ENCODE data around the gene BARD1.

The BARD1 gene

DNA sequence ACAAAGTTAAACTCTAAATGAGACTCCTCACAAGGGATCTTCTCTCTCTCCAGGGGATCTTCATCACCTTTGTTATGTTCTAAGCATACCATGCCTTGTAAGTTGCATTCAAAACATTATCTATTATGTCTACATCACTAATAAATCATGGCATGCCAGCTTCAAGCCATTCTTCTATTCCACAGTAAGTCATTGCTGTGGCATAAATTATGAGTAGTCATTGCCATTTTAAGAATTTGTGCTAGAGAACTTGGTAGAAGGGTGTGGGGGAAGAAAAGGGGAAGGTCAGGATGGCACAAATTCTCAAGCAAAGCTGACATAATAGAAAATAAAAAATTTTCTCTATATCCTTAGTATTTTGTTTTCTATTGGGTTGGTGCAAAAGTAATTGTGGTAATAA, 33.5 kb downstream of the BARD1 start:
- TF ChIP-seq, protein P1, sequence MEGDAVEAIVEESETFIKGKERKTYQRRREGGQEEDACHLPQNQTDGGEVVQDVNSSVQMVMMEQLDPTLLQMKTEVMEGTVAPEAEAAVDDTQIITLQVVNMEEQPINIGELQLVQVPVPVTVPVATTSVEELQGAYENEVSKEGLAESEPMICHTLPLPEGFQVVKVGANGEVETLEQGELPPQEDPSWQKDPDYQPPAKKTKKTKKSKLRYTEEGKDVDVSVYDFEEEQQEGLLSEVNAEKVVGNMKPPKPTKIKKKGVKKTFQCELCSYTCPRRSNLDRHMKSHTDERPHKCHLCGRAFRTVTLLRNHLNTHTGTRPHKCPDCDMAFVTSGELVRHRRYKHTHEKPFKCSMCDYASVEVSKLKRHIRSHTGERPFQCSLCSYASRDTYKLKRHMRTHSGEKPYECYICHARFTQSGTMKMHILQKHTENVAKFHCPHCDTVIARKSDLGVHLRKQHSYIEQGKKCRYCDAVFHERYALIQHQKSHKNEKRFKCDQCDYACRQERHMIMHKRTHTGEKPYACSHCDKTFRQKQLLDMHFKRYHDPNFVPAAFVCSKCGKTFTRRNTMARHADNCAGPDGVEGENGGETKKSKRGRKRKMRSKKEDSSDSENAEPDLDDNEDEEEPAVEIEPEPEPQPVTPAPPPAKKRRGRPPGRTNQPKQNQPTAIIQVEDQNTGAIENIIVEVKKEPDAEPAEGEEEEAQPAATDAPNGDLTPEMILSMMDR (IDR thresholded peaks at IDR 0.05; ENCODE audit: control extremely low read depth, extremely low read depth, low read depth, missing control alignments), result no peak
- CTCF ChIA-PET, result interaction anchor here (0.7 to 1.2 kb wide), 3 partner anchors 15 to 20 kb away, joined by 3 to 4 read pairs (median 3); no protein-coding TSS in a partner anchor
- no peak for DNase-seq (ENCODE audit: extremely low spot score)
- POLR2A ChIA-PET, result no interaction called here

DNA sequence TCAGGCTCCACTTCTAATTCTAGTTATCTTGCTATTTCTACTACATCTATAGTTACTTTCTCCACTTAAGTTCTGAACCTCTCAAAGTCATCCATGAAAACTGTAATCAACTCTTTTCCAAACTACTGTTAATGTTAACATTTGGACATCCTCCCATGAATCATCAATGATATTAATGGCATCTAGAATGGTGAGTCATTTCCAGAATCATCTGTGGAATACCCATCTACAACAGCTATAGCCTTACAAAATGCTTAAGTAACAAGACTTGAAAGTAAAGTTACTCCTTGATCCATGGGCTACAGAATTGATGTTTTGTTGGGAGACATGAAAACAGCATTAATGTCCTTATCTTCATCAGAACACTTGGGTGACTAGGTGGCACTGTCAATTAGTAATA, 35.4 kb downstream of the BARD1 start:
- ChIA-PET CTCF (no interaction called here), POLR2A (no interaction called here)
- DNase-seq (ENCODE audit: extremely low spot score), result no peak
- TF ChIP-seq, protein P1 (IDR thresholded peaks at IDR 0.05; ENCODE audit: control extremely low read depth, extremely low read depth, low read depth, missing control alignments), result no peak

DNA sequence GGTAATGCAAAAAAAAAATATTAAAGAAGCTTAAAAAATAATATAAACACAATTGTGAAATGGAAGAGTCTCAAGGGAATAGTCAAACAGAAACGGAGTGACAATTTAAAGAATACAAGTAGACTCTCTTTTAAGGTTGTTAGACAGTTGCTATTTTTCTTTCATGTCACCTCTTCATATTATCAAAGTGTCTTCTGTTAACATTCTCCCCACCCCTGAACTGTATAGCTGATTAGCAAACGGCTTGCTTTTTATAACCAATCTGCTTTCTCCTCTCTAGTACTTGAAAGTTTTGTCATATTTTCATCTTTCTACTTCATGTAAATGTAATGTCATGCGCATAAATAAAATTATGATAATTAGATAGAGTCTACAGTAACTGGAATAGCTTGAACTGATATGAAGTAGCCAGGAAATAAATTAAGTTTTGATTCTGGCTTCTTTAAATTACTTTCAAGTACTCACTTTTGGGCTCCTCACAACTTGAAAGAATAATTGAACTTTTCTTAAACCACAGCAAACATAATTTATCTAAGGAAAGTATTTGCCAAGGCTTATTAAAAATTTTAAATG, 37.0 kb downstream of the BARD1 start:
- TF ChIP-seq, protein P1 (IDR thresholded peaks at IDR 0.05; ENCODE audit: control extremely low read depth, extremely low read depth, low read depth, missing control alignments), result no peak
- no peak for DNase-seq (ENCODE audit: extremely low spot score)
- CTCF ChIA-PET, result interaction anchor here (1.5 kb wide), 1 partner anchor 28 kb away, joined by 5 read pairs; no protein-coding TSS in a partner anchor
- POLR2A ChIA-PET, result interaction anchor here (0.6 kb wide), 1 partner anchor 53 kb away, joined by 3 read pairs; no protein-coding TSS in a partner anchor

DNA sequence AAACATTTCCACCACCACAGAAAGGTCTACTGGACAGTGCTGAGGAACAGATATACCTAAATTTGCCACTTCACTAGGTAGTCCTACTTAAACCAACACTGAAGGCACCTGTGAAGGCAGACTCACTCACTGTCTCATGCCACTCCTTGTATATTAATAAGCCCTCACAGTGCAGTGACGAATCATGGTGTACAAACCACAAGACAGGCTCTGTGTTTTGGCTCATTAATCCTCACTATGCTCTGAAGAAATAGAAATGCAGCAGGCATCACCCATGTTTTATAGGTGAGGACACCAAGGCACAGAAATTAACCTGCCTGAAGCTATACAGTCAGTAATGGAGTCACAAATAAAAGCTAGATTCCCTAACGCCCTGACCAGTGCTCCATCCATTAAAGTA, 44.3 kb downstream of the BARD1 start:
- TF ChIP-seq, protein P1 (IDR thresholded peaks at IDR 0.05; ENCODE audit: control extremely low read depth, extremely low read depth, low read depth, missing control alignments), result no peak
- ChIA-PET CTCF (no interaction called here), POLR2A (no interaction called here)
- DNase-seq (ENCODE audit: extremely low spot score), result no peak

DNA sequence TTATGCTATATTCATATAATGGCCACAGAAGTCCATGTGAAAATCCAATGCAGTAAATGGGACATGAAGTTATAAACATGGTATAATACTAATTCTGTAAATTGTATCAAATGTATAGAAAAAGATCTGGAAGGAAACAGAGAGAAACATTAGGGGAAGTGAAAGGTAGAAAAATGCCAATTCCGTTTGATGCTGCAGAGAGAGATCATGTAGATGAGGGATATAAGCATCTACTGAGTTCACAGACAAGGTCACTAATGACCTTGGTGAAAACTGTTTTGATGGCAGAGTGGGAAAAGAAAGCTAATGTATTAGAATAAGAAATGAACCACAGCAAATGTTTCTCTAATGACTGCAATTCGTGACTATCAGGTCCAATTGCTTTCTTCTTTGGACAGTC, 56.0 kb downstream of the BARD1 start:
- ChIA-PET POLR2A (no interaction called here), CTCF (no interaction called here)
- DNase-seq (ENCODE audit: extremely low spot score), result no peak
- TF ChIP-seq, protein P1 (IDR thresholded peaks at IDR 0.05; ENCODE audit: control extremely low read depth, extremely low read depth, low read depth, missing control alignments), result no peak

DNA sequence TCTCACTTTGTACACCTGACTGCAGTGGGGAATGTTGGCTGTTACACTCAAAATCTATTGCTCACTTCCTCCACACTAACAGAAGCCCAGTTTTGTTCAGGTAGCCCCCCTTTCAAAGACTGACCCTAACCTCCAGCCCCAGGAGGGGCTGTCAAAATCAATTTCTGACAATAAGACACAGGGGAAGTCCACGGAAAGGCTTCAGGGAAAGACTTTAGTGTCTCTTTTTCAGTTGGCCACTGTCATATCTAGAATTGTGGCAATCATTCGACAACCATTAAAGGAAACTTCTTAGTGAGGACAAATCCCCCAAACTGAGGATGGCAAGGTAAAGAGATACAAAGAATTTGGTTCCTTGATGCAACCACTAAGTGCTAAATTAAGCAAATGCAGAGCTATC, 59.0 kb downstream of the BARD1 start:
- ChIA-PET CTCF (interaction anchor here (1.3 kb wide), 1 partner anchor 15 kb away, joined by 4 read pairs; no protein-coding TSS in a partner anchor), POLR2A (no interaction called here)
- TF ChIP-seq, protein P1 (IDR thresholded peaks at IDR 0.05; ENCODE audit: control extremely low read depth, extremely low read depth, low read depth, missing control alignments), result no peak
- peak; percentile 12 for DNase-seq (ENCODE audit: extremely low spot score)
